OCI-LY7 (cell line): ENCODE data around the gene ADAM22. TPM values are rescaled to one million over a fixed set of nuclear protein-coding genes. Genes with fewer than 3 reads are reported as not detected.

Experiments
- BruUV-seq: library from RNA; stranded (reverse); fragments of 400-500 nt; replicated peaks from 2 replicates; lab custom pipeline; 2021; lab: Mats Ljungman, UMichigan
- CTCF ChIA-PET: fragments of 300-600 bp; sonication (Branson Sonifier 250); formaldehyde crosslinking; loops from one replicate; lab custom pipeline; 2022; ENCODE audit warnings: antibody characterized with exemption; ENCODE audit not compliant: unreplicated experiment; lab: Charles Lee
- POLR2A ChIA-PET: fragments of 300-600 bp; sonication (Branson Sonifier 250); formaldehyde crosslinking; loops from one replicate; lab custom pipeline; 2022; ENCODE audit warnings: antibody characterized with exemption; lab: Charles Lee
- DNase-seq: peaks from one replicate; pipeline ENCODE4 v3.0.0-alpha.2; 2015; ENCODE audit warnings: low spot score
- H2AFZ ChIP-seq: fragments of 200-600 bp; sonication (generic), shearing (Covaris generic); 2 replicates; pipeline ENCODE4 v1.6.1; 2014; ENCODE audit warnings: mild to moderate bottlenecking, antibody characterized with exemption, low read length, moderate library complexity
- H3K27ac ChIP-seq: fragments of 200-600 bp; sonication (generic); 2 replicates; pipeline ENCODE4 v1.5.1; 2014; ENCODE audit warnings: mixed run types, low read depth, mild to moderate bottlenecking, moderate library complexity, low read length, inconsistent platforms; ENCODE audit not compliant: poor library complexity, severe bottlenecking
- H3K36me3 ChIP-seq: fragments of 200-600 bp; sonication (generic); 2 replicates; pipeline ENCODE4 v1.6.1; 2014; ENCODE audit warnings: mild to moderate bottlenecking, antibody characterized with exemption, low read length, moderate library complexity, mixed read lengths; ENCODE audit not compliant: insufficient read depth
- H3K4me1 ChIP-seq: fragments of 200-600 bp; sonication (generic); 2 replicates; pipeline ENCODE4 v1.5.1; 2014; ENCODE audit warnings: mild to moderate bottlenecking, low read length; ENCODE audit not compliant: insufficient read depth, poor library complexity, severe bottlenecking
- H3K4me2 ChIP-seq: fragments of 200-600 bp; sonication (generic); 2 replicates; pipeline ENCODE4 v1.6.1; 2014; ENCODE audit warnings: mild to moderate bottlenecking, low read length
- H3K4me3 ChIP-seq: fragments of 200-600 bp; sonication (generic); 2 replicates; pipeline ENCODE4 v1.5.1; 2014; ENCODE audit warnings: mild to moderate bottlenecking, low read depth, low read length; ENCODE audit not compliant: poor library complexity, severe bottlenecking
- H3K79me2 ChIP-seq: fragments of 200-600 bp; sonication (generic); 2 replicates; pipeline ENCODE4 v1.6.1; 2016; ENCODE audit warnings: low read depth, mild to moderate bottlenecking, low read length, moderate library complexity, mixed read lengths; ENCODE audit not compliant: insufficient read depth
- H3K9me2 ChIP-seq: fragments of 200-600 bp; sonication (generic); 2 replicates; pipeline ENCODE4 v1.6.1; 2016; ENCODE audit warnings: mild to moderate bottlenecking, low read length, mixed read lengths; ENCODE audit not compliant: insufficient read depth
- H3K9me3 ChIP-seq: fragments of 200-600 bp; sonication (generic); 2 replicates; pipeline ENCODE4 v1.6.1; 2014; ENCODE audit warnings: mild to moderate bottlenecking, mixed run types, low read length, mixed read lengths
- H4K20me1 ChIP-seq: fragments of 200-600 bp; sonication (generic); 2 replicates; pipeline ENCODE4 v1.6.1; 2014; ENCODE audit warnings: mild to moderate bottlenecking, antibody characterized with exemption, low read length, moderate library complexity, mixed read lengths; ENCODE audit not compliant: insufficient read depth
- EZH2phosphoT487 ChIP-seq: fragments of 200-600 bp; sonication (generic); IDR thresholded peaks from 2 replicates; pipeline ENCODE4 v1.6.1; 2018; ENCODE audit warnings: low read depth, borderline replicate concordance, mild to moderate bottlenecking, mixed run types, antibody characterized with exemption, low read length, moderate library complexity, mixed read lengths
- intact Hi-C: fragments of 100-400 bp; cut with micrococcal nuclease; formaldehyde crosslinking; loops from one replicate; pipeline ENCODE4 v1.10.0; 2022; ENCODE audit not compliant: unreplicated experiment
- total RNA-seq, 2 experiments: library from RNA; depleted of rRNA in 1 of 2; stranded (reverse); fragments of >200 nt in 1 of 2; shearing (Covaris generic) in 1 of 2; gene quantifications; 2 replicates each; pipeline ENCODE4 v1.2.3, GENCODE V29; 2014 to 2022
- TF ChIP-seq, protein P1 (sequence below): fragments of 200-600 bp; sonication (generic); conservative IDR thresholded peaks from 2 replicates; pipeline ENCODE4 v1.5.1; 2014; ENCODE audit warnings: mild to moderate bottlenecking, antibody characterized with exemption, low read length, moderate library complexity, mixed read lengths

The ADAM22 gene
- total RNA-seq, 2 experiments from 2014 or later, result 12.0 to 13.6 TPM

DNA sequence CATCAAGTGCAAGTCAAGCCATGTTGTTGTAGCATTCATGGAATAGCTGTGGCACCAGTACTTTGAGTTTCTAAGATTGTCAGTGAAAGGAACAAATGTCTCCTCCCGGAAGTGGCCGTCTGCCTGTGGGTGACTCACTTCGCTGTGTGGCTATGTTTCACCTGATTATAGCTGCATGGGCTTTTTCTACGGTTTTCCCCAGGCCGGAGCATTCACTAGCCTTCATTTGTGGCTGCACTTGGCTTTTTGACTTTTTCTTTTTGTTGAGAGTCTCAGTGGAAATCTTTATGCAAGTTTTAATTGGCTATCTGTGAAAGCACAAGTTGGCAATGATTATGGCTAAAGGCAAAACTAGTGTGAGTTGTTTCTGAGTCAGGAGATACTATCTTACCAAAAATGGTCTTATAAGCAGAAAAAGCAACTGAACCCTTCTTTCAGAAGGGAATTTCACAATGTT lies 250.8 kb downstream of the ADAM22 start:
- DNase-seq, result no peak
- Histone ChIP-seq H3K36me3 (no peaks in the 10 kb centered on the region), H3K9me3 (no peaks in the 10 kb centered on the region), H3K27ac (no peak overlapping the region), H3K79me2 (no peaks in the 10 kb centered on the region), H2AFZ (no peak overlapping the region), H3K4me1 (no peaks in the 10 kb centered on the region), H3K4me3 (no peak overlapping the region), H3K9me2 (no peaks in the 10 kb centered on the region), H4K20me1 (no peaks in the 10 kb centered on the region), H3K4me2 (no peak overlapping the region)
- intact Hi-C loops, result no loop called here
- ChIA-PET CTCF (no interaction called here), POLR2A (interaction anchor here (0.7 to 1.1 kb wide), 4 partner anchors 7 to 1214 kb away, joined by 3 read pairs; no protein-coding TSS in a partner anchor)
- no peak for TF ChIP-seq EZH2phosphoT487
- TF ChIP-seq, protein P1, sequence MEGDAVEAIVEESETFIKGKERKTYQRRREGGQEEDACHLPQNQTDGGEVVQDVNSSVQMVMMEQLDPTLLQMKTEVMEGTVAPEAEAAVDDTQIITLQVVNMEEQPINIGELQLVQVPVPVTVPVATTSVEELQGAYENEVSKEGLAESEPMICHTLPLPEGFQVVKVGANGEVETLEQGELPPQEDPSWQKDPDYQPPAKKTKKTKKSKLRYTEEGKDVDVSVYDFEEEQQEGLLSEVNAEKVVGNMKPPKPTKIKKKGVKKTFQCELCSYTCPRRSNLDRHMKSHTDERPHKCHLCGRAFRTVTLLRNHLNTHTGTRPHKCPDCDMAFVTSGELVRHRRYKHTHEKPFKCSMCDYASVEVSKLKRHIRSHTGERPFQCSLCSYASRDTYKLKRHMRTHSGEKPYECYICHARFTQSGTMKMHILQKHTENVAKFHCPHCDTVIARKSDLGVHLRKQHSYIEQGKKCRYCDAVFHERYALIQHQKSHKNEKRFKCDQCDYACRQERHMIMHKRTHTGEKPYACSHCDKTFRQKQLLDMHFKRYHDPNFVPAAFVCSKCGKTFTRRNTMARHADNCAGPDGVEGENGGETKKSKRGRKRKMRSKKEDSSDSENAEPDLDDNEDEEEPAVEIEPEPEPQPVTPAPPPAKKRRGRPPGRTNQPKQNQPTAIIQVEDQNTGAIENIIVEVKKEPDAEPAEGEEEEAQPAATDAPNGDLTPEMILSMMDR, result no peak
- BruUV-seq, result no TSS peak

DNA sequence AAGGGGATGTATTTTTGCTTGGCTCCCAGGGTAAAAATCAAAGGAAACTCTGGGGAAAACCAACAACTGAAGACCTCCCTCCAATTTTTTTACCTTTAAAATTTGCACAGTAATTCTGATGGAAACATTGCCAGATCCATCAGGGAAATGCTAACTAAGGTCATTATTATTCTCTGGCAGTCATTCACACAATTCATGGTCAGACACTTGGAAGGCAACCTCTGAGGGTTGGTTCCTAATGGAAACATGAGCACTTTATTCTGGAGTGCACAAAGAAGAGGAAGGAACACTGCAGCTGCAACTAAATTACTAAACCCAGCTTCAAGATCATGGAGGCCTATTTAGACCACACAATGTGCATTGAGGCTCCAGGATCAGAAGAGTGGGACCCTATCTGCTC lies 251.6 kb downstream of the ADAM22 start:
- TF ChIP-seq EZH2phosphoT487, result no peak
- TF ChIP-seq, protein P1, result no peak
- no peaks in the 10 kb centered on the region for H3K9me3 ChIP-seq
- intact Hi-C loops, result no loop called here
- no peaks in the 10 kb centered on the region for H3K36me3 ChIP-seq
- no peak overlapping the region for H3K27ac ChIP-seq
- H3K79me2 ChIP-seq, result no peaks in the 10 kb centered on the region
- H3K4me1 ChIP-seq, result no peaks in the 10 kb centered on the region
- H2AFZ ChIP-seq, result no peak overlapping the region
- ChIA-PET CTCF (no interaction called here), POLR2A (interaction anchor here (0.7 to 1.3 kb wide), 2 partner anchors 8 to 10 kb away, joined by 3 to 4 read pairs; no protein-coding TSS in a partner anchor)
- no peak overlapping the region for H3K4me2 ChIP-seq
- no peak for DNase-seq
- BruUV-seq, result no TSS peak
- no peaks in the 10 kb centered on the region for H4K20me1 ChIP-seq
- H3K9me2 ChIP-seq, result no peaks in the 10 kb centered on the region
- no peak overlapping the region for H3K4me3 ChIP-seq

- H3K4me3 ChIP-seq, result no peak overlapping the region
- no peak overlapping the region for H3K4me2 ChIP-seq
- H3K9me3 ChIP-seq, result no peaks in the 10 kb centered on the region
- TF ChIP-seq, protein P1, result no peak
- TF ChIP-seq EZH2phosphoT487, result no peak
- H2AFZ ChIP-seq, result no peak overlapping the region
- H3K36me3 ChIP-seq, result no peaks in the 10 kb centered on the region
- ChIA-PET CTCF (no interaction called here), POLR2A (no interaction called here)
- H4K20me1 ChIP-seq, result no peaks in the 10 kb centered on the region
- H3K27ac ChIP-seq, result no peak overlapping the region
- H3K9me2 ChIP-seq, result no peaks in the 10 kb centered on the region
- H3K79me2 ChIP-seq, result no peaks in the 10 kb centered on the region
- DNase-seq, result no peak
- no peaks in the 10 kb centered on the region for H3K4me1 ChIP-seq
- no TSS peak for BruUV-seq
- intact Hi-C loops, result no loop called here
These were observed 257.9 kb downstream of the ADAM22 start for GRCh38 chr7:88191911-88192310.
